NCI-H1092 treated with DMSO at 0.1 percent for 48 hours (cell line): ENCODE measurements around the gene TIAL1.
"Not testable (repeated sequence)": the region's sequence is repeated elsewhere in the genome, so short reads cannot be mapped to it uniquely, and the experiment has no call there.

ENCODE experiments used
- DNase-seq: peaks from one replicate; lab custom pipeline; 2025; lab: John Stamatoyannopoulos, UW

The TIAL1 gene, protein sequence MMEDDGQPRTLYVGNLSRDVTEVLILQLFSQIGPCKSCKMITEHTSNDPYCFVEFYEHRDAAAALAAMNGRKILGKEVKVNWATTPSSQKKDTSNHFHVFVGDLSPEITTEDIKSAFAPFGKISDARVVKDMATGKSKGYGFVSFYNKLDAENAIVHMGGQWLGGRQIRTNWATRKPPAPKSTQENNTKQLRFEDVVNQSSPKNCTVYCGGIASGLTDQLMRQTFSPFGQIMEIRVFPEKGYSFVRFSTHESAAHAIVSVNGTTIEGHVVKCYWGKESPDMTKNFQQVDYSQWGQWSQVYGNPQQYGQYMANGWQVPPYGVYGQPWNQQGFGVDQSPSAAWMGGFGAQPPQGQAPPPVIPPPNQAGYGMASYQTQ

DNA sequence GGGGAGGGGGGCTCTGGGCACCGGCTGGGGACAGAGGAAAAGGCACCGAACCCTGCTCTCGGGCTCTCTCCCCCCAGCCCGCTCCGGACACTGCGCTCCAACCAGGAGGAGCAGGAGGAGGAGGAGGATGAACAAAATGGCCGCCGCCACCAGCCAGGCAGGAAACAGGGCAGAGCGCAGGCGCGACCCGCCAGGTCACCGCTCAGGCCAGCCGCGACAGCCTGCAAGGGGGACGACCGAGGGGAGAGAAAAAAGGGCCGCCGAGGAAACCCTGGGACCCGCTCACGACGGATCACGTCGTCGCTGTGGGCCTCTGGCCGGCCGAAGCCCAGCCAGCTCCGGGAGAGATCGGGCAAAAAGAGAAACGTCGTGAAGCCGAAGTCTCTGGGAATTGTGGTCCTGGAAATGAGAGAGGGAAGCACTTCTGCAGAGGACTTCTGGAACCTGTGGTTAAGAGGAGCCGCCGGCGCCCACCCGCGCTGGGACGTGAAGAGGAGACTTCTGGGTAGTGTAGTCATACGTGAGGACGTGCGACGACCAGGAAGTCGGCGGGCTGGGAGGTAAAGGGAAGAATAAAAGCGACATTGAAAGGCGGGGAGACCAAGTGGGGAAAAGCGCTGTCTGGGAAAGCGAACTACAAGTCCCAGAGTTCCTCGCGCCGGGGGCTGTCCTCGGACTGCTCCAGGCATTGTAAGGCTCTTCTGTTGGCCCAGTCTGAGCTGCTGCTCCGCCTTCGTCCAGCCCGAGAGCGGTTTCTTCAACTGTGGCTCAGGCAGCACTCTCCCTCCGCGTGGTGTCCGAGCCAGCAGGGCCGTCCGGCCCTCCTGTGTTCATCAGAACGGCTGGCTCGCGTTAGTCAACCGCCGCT, at the start of gene TIAL1:
Gene TIAL1 (minus strand): TSS at position 428 of the 868 bp plus-strand sequence. CDS start 499 bp downstream, outside the sequence.
- DNase-seq: peak; percentile 97

DNA sequence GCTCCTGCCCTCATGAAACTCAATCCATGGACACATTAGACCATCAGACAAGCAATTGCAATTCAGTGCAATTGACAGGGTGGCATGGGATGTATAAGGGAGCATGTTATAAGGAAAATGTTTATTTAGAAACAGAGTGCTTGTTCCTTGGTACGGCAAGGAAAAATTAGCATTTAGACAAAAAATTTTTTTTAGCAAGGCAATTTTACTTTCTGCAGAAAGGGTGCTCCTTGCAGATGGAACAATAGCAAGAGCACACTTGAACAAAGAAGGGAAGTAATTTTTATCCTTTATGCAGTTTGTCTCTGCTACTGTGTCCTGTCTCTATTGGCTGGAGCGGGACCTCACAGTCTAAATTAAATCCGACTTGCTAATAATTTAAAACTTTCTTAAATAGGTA, 48.2 kb upstream of the TIAL1 start:
- no peak for DNase-seq

DNA sequence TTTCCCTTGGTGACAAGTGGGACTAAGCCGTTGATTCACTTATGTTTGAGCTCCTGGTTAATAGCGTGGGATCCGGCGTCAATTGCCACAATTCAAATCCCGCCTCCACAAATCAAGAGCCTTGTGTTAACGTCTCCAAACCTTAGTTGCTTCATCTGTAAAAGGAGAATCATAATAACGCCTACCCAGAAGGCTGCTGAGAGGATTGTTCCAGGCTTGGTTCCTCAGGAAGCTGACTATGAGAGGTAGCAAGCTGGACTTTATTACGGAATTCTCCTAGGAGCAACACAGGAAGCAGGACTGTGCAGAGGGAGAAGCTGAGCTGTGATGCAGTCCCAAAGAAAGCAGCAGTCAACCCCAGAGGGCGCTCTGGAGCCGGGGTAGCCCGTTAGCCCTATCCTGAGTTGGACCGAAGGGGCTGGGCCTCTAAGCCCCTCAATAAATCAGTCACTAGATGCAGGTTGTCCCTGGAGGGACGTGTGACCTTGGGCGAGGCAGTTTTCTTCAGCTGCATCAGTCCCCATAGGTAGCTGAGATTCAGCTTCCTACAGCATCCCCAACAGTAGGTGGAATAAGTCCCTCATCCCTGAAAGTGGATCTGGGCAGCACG, 47.5 kb upstream of the TIAL1 start:
- no peak for DNase-seq

DNA sequence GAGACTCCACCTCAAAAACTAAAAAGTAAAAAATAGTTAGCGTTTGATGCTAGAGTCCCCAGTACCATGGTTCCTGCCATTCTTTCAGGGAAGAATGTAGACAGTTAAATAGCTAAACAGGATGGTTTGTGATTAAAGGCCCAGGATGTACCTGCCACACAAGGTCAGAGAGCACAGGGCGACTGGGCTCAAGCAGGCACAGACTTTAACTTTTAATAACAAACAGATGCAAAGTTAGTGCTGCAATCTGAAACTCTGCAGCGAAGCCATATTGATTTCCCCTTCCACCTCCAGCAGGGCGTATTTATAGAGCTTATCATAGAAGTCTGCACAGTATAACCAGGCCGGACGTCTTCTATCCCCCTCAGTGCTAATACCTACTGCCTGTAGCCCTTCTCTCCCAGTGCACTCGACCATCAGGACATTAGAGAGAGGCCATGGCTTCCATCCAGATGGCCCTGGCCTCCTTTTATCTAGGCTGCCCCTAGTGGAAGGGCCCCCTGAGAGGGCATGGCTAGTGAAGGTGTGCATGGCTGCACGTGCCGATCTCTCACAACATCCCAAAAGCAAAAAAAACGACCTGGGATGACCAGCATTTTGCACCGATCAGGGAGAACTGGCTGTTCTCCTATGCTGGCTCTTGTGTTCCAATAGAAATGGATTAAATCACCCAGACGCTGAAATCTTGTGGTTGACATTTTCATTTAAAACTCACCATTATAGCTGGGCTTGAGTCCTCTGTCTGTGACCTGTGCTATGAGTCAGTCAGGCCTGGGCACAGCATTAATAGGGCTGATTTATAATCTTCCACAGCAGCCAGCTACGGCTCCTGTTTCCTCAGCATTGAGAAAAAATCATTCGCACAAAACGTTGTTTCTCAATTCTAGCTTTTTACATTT, 46.8 kb upstream of the TIAL1 start:
- no peak for DNase-seq

DNA sequence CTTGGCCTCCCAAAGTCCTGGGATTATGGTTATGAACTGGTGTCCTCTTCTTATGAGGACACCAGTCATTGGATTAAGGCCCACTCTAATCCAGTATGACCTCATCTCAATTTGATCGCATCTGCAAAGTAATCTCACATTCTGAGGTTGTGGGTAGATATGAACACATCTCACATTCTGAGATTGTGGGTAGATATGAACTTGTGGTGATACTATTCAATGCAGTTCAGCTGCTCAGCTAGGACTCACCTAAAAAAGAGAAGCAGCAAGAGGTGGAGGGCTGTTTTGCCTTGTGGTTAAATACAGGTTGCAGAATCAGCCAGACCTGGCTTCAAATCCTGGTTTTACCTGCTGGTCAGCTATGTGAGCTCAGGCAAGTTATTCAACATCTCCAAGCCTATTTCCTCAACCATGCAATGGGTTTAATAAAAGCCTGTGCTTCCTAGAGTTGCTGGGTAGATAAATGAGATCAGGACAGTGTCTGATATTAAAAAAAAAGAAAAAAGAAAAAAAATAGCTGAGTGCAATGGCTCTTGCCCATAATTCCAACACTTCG, 45.9 kb upstream of the TIAL1 start:
- no peak for DNase-seq

DNA sequence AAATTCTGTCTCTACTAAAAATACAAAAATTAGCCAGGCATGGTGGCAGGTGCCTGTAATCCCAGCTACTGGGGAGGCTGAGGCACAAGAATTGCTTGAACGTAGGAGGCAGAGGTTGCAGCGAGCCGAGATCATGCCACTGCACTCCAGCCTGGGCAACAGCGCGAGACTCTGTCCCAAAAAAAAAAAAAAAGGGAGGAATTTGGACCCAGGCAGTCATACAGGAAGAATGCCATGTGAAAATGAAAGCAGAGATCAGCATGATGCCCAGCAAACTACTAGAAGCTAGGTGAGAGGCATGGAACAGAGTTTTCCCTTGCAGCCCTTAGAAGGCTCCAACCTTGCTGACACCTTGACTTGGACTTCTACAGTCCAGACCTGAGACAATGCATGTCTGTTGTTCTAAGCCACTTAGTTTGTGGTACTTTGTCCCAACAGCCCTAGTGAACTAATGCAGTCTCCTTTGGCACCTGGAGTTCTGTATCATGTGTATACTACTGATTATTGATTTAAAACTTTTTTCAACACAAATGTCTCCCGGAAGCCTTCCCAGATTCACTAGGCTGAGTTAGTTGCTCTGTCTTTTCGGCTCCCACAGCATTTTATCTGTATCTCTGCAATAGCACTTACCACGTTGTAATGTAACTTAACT, 44.2 kb upstream of the TIAL1 start:
- no peak for DNase-seq

DNA sequence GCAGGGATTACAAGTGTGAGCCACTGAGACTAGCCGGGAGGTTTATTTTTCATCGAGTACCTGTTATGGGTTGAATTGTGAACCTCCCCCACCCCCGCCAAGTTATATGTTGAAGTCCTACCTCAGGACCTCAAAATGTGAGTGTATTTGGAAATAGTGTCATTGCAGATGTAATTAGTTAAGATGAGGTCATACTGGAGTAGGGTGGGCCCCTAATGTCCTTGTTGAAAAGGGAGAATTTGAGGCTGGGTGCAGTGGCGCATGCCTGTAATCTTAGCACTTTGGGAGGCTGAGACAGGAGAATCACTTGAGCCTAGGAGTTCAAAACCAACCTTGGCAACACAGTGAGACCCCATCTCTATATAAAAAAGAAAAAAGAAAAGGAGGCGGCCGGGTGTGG, 43.6 kb upstream of the TIAL1 start:
- no peak for DNase-seq

DNA sequence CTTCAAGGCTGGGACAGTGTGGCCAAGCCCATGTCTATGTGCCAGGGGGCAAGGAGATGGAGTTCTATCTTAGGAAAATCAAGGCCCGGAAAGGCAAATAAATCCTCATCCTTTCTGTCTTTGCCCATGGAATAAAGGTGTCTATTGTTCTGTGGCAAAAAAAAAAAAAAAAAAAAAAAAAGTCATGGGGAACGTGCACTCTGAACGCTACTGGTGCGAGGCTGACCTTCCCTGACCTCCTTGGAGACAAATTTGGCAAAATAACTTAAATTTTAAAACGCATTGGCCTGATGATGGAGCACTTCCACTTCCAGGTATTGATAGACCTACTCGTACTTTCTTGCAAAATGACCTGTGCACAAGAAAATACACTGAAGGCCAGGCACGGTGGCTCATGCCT, 42.2 kb upstream of the TIAL1 start:
- DNase-seq: no peak

DNA sequence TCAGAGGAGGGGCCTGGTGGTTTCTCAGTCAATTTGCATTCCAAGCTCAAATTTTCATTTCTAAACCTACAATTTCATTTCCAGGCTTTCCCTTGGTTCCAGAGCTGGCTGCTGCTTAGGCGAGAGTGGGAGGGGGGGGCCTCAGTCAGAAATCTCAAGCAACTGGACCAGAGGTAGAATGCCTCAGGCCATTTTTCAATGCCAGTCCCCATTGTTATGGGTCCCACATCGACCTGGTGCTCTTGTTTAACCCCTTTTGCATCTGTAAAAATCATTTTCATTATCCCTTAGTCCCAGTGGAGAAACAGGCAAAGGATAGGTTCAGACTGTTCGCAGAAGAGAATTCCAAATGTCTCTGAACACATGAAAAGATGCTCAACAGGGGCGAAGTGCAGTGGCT, 40.9 kb upstream of the TIAL1 start:
- no peak for DNase-seq

DNA sequence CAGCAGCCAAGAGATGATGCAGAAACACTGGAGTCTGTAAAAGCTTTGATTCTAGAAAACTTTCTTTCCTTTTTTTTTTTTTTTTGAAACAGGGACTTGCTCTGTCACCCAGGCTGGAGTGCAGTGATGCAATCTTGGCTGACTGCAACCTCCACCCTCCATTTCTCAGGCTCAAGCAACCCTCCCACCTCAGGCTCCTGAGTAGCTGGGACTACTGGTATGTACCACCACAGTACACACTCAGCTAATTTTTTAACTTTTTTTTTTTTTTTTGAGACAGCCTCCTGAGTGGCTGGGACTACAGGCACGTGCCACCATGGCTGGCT, 37.4 kb upstream of the TIAL1 start:
- DNase-seq: no peak

DNA sequence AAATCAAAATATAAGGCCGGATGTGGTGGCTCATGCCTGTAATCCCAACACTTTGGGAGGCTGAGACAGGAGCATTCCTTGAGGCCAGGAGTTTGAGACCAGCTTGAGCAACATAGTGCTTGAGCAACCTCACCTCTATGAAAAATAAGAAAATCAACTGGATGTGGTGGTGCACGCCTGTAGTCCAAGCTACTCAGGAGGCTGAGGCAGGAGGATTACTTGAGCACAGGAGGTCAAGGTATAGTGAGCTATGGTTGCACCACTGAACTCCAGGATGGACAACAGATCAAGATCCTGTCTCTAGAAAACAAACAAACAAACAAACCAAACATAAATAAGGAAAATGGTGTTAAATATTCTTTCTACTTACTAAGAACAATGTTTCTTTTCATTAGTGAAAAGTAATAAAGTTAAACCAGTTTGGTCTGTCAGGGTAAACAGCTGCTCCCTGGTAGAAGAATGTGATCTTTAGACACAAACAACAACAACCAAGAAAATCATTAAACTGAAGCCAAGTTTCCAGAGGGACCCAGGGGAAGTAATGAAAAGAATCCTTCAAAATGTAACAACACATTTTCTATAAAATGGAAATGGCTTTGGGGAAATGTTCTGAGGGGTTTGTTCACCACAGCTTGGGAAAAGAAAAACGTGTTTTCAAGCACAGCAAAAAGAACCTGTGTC, 36.9 kb upstream of the TIAL1 start:
- no peak for DNase-seq

DNA sequence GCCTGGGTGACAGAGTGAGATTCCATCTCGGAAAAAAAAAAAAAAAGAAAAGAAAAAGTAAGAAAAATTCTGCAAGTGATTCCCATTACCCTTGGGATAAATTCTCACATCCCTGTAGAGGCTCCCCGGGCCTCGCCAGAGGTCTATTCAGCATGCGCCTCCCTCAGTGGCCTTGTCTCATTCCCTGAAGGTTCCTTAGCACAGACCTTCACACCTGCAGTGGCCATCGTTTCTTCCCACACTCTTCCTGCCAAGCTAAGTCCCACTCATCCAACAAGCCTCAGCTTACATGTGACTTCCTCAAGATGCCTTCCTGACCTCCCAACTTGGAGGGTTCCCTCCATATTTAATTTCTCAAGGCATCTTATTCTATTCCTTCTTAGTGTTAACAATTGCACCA, 33.5 kb upstream of the TIAL1 start:
- DNase-seq: no peak

DNA sequence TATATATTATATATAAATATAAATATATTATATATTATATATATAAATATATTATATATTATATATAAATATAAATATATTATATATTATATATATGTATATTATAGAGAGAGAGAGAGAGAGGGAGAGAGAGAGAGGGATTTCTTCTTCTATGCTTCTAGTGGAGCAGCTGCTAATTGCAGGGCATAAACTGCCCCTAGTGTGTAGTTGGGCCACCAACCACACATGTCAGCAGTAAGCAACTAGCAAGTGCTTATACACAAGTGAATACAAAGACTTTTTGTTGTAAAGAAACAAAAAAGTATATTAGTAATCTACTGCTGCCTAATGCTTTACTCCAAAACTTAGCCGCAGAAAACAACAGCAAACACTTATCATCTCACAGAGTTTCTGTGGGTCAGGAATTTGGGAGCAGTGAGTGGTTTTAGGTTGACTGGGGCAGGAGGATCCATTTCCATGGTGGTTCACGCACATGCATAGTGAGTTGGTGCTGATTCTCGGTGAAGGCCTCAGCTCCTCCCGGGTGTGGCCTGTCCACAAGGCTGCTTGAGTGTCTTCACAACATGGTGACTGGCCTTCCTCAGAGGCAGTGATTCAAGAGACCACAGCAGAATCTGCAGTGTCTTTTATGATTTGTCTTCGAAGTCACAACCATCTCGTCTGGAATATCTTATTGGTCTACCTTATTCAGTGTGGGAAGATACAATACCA, 29.0 kb upstream of the TIAL1 start:
- DNase-seq: no peak

DNA sequence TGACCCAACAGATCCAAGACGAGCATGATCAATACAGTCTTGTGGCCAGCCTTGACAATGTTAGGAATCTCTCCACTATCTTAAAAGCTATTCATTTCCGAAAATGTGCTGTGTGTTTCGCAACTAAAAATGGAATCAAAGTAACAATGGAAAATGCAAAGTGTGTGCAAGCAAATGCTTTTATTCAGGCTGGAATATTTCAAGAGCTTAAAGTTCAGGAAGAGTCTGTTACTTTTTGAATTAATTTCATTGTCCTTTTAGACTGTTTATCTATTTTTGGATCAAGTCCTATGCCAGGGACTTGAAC, 24.3 kb upstream of the TIAL1 start:
- no peak for DNase-seq

DNA sequence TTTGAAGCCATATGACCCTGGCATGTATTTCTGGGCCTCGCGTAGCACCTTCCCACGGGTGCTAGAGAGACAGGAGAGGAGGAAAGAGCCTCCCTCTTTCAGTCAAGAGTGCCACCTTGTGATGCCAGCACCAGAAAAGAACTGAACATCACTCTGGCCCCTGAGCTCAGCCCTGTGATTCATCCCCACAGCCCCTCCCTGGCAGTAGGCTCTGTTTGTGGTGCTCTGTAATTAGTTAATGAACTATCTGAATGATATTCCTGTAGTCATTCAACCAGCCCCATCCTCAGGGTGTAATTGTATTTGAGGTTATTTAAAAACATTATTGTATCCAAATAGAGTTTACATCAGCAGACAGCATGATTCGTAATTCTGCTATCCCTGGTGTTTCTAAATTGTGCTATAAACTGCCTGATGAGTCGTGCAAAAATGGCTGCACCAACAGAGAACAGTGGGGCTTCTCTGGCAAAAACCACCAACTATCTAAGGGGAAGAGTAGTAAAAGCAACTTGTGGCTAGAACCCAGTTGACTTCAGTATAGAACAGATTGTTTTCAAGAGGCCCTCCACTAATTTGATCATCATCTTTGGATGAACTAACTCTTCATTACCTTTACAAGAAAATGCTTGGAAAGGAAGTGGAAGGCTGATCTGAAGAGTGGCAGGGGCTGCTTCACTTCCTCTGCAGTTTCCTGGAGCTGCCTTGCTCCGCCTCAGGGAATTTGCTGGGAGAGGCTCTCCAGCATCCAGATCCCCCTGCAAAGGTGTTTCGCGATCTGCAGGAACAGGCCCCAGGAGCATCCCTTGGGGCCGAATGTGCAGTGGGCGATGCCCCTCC, 23.7 kb upstream of the TIAL1 start:
- no peak for DNase-seq

DNA sequence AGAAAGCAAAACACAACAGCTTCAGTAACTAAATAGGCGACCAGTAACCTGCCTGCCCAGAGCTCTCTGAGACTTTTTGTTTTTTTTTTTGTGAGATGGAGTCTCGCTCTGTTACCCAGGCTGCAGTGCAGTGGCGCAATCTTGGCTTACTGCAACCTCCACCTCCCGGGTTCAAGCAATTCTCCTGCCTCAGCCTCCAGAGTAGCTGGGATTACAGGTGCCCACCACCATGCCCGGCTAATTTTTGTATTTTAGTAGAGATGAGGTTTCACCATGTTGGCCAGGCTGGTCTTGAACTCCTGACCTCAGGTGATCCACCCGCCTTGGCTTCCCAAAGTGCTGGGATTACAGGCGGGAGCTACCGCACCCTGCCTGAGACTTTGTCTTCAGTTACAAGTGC, 23.0 kb upstream of the TIAL1 start:
- not testable (repeated sequence) for DNase-seq

DNA sequence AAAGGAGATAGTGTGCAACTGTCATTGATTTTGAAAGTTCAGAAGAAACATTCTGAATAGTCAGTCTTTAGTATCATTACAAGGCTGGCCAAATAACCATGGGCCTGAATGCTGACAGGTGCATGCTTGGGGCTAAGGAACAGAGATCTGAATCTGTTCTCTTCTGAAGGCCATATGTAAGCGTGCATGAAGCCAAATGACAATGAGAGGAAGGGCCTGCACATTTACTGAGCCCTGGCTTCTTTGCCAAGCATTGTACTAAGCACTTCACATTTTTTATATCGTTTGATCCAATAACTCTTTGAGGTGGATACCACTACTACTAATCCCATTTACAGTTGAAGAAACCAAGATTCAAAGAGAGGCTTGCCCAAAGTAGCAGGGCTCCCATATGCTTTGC, 22.5 kb upstream of the TIAL1 start:
- DNase-seq: no peak

DNA sequence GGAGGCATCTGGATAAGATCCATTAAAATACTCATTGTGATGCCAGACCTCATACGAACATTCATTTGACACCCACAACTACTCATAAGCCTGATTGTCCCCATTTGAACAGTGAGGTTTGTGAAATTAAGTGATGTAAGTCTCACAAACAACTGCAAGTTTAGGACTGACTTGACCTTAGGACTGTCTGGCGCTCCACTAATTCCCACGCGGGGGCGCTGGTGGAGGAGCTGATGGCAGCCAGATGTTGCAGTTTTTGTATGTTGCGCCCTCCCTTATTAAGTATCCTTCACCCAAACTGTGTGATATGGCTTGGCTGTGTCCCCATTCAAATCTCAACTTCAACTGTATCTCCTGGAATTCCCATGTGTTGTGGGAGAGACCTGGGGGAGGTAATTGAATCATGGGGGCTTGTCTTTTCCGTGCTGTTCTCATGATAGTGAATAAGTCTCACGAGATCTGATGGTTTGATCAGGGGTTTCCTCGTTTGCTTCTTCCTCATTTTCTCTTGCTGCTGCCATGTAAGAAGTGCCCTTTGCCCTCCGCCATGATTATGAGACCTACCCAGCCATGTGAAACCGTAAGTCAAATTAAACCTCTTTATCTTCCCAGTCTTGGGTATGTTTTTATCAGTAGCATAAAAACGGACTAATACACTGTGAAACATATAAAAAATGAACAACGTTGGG, 20.3 kb upstream of the TIAL1 start:
- no peak for DNase-seq

DNA sequence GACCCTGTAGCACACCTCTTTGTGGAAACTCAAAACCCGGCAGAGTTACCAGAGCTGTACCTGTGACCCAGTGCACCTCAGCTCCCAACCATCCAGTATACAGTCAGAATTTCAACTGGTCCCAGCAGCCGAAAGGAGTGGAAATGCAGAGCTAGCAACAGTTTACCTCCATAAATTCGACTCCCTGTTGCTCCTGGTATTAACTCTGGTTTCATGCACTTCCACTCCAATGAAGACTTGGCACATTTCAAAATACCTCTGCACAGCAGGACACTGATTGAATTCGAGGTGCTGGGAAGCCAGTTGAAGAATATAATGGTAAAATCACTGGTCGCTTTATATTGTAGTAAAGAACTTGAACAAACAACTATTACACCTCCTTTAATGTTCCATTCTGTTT, 17.9 kb upstream of the TIAL1 start:
- DNase-seq: no peak
